GM19328 (cell line): ENCODE results near the gene ADAMTSL5.
"Not testable (repeated sequence)": the region's sequence is repeated elsewhere in the genome, so short reads cannot be mapped to it uniquely, and the experiment has no call there.

Experiments
- ATAC-seq: cut with Tn5 transposase; IDR thresholded peaks from one replicate; pipeline ENCODE4 v1.9.1; 2021; ENCODE audit warnings: mild to moderate bottlenecking, moderate library complexity; ENCODE audit not compliant: unreplicated experiment

ADAMTSL5 gene, protein sequence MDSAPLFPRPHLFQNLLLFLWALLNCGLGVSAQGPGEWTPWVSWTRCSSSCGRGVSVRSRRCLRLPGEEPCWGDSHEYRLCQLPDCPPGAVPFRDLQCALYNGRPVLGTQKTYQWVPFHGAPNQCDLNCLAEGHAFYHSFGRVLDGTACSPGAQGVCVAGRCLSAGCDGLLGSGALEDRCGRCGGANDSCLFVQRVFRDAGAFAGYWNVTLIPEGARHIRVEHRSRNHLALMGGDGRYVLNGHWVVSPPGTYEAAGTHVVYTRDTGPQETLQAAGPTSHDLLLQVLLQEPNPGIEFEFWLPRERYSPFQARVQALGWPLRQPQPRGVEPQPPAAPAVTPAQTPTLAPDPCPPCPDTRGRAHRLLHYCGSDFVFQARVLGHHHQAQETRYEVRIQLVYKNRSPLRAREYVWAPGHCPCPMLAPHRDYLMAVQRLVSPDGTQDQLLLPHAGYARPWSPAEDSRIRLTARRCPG

GRCh38 chr19:1512671-1513498 lies at the start of gene ADAMTSL5:
Gene ADAMTSL5, minus strand, starts transcription at chr19:1513019. Its CDS starts 2,076 bp downstream, at chr19:1510943.
- ATAC-seq = no peak

- ATAC-seq = no peak
Observed at GRCh38 chr19:1561236-1561842, 48.5 kb upstream of the ADAMTSL5 start.

DNA sequence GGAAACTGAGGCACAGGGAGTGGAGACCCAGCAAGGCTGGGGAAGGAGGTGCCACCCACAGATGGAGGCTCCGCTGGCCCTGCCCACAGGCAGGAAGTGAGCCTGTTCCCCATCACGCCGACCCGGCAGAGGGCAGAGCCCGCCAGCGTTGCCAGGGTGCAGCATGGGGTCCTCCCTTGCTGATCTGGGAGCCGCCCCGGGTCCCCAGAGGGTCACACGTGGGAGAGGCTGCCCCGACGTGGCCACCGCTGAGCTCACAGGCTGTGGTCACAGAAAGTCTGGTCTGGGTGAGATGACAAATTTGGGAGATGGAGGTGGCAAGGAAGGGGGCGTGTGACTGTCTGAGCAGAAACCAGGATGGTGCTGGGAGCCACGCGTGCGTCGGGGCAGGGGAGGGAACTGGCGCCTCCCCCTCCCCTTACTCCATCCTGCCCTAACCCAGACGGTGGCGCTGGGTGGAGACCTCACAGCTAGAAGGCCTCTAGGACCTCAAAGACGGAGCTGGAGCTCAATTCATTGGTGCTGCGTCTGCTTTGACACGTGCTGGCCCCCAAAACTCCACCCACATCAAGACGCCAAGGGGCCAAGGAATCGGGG lies 47.6 kb upstream of the ADAMTSL5 start:
- no peak for ATAC-seq

DNA sequence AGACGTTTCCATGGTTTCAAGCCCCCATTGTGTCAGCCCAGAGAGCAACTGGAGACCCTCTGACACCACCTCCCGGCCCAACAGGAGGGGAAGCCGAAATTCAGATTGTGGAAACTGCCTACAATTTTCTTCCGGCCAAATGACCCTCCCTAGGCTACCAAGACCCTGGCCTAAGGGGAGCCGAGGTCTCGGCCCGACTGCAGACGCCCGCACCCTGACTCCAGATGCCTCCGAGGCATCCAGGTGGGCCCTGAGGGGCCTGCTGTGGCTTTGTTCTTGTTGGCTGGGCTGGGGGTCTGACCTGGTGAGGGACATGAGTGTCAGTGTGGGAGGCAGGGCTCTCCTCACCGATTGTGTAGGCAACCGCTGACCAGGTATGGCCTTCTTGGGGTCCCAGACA lies 45.7 kb upstream of the ADAMTSL5 start:
- no peak for ATAC-seq

- no peak for ATAC-seq
Observed at GRCh38 chr19:1556390-1557070, 43.7 kb upstream of the ADAMTSL5 start.

GRCh38 chr19:1555487-1556389 lies 42.9 kb upstream of the ADAMTSL5 start:
- ATAC-seq = no peak

- no peak for ATAC-seq
Observed at GRCh38 chr19:1554968-1555367, 42.1 kb upstream of the ADAMTSL5 start.

GRCh38 chr19:1553415-1553814 lies 40.6 kb upstream of the ADAMTSL5 start:
- ATAC-seq = no peak

- no peak for ATAC-seq
Observed at GRCh38 chr19:1551068-1552040, 38.5 kb upstream of the ADAMTSL5 start.

- no peak for ATAC-seq
Observed at GRCh38 chr19:1549332-1549945, 36.6 kb upstream of the ADAMTSL5 start.

- ATAC-seq = no peak
Observed at GRCh38 chr19:1540365-1540925, 27.6 kb upstream of the ADAMTSL5 start.

- ATAC-seq = not testable (repeated sequence)
Observed at GRCh38 chr19:1539749-1540148, 26.9 kb upstream of the ADAMTSL5 start.

- ATAC-seq = no peak
Observed at GRCh38 chr19:1538978-1539377, 26.2 kb upstream of the ADAMTSL5 start.

DNA sequence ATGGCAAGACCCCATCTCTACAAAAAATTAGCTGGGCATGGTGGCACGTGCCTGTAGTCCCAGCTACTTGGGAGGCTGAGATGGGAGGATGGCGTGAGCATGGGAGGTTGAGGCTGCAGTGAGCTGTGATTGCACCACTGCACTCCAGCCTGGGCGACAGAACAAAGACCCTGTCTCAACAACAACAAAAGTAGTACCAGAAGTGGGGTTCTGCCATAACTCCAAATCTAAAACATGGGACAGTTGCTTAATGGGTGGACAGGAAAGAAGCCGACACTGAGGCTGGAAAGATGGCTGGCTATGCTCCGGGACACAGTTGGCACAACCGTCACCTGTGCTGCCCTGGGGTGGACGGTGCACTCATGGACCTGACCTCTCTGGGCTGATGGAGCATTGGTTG lies 22.9 kb upstream of the ADAMTSL5 start:
- not testable (repeated sequence) for ATAC-seq

DNA sequence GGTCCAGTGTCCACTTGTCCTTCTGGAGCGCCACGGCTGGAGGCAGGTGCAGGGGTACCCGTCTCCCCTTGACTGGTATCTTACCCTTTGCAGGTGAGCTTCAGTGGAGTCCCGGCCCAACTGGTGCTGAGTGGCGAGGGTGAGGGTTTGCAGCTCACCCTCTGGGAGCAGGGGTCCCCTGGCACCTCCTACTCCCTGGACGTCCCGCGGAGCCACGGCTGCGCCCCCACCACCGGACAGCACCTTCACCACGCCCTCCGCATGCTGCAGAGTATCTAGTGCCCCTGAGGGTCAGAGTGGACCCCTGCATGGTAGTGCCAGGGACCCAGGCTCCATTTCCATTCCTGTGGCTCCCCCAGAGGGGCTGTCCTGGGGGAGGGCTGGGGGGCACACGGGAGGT lies 22.2 kb upstream of the ADAMTSL5 start:
- ATAC-seq = no peak

GRCh38 chr19:1533510-1534150 lies 20.8 kb upstream of the ADAMTSL5 start:
- no peak for ATAC-seq

- no peak for ATAC-seq
Observed at GRCh38 chr19:1532003-1532402, 19.2 kb upstream of the ADAMTSL5 start.
